Stimulated activated CD8-positive, alpha-beta memory T cell treated with anti-CD3 and anti-CD28 coated beads, Interleukin-12 subunit alpha, Interleukin-12 subunit beta, amount 100 ng/mL, for 1 hour (primary cell): ENCODE data around the gene SGIP1.
"Not testable (repeated sequence)": the region's sequence is repeated elsewhere in the genome, so short reads cannot be mapped to it uniquely, and the experiment has no call there.

Source experiments
- DNase-seq: peaks from one replicate; pipeline ENCODE4 v3.0.0-alpha.2; 2020; ENCODE audit warnings: low read depth

SGIP1 gene

DNA sequence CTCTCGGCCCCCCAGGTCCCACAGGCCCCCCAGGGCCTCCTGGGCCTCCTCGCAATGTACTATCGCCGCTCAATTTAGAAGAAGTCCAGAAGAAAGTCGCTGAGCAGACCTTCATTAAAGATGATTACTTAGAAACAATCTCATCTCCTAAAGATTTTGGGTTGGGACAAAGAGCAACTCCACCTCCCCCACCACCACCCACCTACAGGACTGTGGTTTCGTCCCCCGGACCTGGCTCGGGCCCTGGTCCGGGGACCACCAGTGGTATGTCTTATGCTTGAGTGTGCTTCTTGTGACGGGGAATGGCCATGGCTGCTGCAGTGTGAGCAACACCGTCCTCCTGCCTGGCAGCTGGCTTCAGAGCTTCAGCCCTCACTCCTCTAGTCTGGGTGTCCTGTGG lies 148.2 kb downstream of the SGIP1 start:
- DNase-seq, result no peak

DNA sequence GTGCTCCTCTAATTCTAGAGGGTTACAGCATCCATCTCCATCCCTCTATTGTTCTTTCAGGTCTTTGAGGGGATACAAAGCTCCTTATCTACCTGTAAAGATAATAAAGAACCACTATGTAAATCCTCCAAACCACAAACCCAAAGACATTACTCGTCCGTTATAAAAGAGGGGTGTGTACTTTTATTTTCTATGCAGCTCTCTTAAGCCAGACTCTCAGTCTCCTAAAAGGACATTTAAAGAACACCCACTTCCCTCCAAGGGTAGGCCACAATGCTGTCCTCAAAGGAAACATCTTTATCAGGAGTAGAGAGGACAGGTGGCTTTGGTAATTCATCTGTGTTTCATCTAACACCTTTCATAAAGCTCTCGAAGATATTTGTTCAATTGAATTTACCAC lies 150.4 kb downstream of the SGIP1 start:
- no peak for DNase-seq

DNA sequence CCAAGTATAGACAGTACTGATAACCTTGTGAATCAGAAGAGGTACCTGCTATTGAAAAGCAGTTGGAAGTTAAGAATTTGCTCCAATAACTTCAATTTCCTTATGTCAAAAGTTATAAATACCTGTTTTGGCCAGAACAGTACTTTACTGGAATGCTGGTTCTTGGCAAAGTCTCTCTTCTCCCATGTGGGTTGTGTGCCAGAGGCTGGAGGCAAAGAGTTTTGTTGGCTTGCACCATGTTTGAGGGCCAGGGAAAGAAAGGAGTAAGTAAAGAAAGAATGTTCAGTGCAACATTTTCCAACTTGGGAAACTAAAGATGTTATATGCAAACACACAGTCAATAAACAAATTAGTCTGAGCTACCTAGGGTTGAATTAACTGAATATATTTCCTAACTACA lies 151.3 kb downstream of the SGIP1 start:
- DNase-seq, result no peak

DNA sequence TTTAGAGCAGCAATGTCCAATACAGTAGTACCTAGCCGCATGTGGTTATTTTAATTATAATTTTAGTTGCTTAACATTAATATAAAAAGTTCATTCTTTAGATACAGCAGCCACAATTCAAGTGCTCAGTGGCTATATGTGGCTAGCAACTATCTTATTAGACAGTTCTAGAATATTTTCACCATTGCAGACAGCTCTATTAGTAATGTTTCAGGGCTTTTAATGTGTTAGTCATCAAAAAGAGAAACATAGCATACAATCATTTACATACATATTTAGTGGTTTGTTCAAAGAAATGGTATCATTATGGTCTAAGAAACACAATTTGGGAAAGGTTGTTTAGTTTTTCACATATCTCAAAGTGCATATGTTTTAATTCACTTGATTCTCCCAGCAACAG lies 151.7 kb downstream of the SGIP1 start:
- no peak for DNase-seq

DNA sequence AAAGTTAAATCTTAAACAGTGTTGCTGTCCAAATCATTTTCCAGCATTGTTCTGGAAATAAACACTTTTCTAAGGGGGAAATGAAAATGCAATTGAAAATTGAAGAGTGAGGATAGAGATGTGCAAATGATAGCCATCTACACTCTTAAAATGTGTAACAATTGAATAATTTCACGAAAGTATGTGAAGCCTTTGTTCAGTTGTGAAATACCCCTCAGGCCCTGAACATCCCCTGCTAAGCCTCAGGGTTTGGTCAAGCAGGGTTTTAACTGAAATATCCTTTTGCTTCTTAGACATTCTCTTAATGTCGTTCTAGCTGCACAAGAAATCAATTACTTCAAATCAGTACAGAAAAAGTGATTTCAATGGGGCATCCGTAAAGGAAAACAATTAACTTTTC lies 152.5 kb downstream of the SGIP1 start:
- DNase-seq, result no peak

DNA sequence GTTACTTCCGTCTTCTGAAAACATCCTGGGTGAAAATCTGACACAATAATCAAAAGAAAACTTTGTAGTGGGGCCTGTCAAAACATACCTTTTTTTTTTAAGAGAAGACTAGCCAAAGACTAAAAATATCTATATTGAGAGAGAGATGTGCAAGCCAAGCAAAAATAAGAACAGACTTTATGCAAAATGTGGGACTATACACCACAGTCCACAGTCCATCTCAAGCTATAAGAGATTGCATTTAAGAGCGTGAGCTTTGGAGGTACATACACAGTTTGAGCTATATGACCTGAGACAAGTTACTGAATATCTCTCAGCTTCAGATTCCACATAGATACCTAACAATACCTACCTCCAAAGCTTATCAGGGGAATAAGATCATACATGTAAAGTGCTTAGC lies 153.4 kb downstream of the SGIP1 start:
- no peak for DNase-seq

DNA sequence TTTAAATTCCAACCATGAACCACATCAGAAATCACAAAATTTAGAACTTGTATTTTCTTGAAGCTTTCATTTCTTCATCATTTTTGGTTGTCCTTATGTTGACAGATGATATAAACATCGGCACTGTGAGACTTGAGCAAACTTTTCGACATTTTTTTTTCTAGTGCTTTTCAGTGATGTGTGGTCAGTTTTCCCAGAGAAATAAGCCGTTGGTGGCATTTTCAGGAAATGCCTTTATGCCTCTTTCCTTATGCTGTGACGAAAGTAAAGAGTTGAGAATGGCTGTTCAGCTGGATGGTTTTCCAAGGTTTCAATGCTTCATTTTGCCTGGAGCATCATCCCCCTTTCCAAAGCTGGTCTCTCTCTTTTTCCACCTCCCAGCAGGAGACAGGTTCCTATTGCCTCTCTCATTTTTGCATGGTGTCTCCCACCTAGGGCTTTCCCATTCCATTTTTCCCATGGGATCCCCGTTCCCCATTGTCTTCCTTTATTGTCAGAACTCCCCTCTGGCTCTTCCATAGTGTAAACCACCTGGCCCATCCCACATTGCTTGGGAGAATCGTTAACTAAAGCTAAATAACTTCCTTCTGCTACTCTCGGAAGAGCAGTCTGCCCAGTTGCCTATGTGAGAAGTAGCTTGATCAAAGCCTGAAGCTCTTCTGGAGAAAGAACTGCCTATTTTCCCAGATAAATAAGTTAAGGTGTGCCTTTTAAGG lies 156.9 kb downstream of the SGIP1 start:
- no peak for DNase-seq

DNA sequence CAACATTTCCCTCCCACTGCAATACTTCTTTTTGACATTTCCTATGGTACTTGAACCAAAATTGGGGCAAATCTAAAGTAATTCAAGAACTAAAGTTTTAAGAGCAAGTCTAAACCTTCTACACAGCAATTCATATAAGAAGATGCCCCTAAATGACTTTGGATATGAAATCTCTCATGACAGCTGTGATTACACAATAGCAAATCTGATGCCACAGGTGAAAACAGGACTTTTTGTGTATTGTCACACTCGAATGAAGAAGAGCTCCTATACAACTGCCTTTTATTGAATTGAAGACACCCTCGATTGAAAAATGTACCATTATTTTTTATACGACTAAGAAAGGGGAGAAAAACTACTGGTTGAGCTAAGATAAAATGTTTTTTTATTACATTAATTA lies 158.7 kb downstream of the SGIP1 start:
- no peak for DNase-seq

DNA sequence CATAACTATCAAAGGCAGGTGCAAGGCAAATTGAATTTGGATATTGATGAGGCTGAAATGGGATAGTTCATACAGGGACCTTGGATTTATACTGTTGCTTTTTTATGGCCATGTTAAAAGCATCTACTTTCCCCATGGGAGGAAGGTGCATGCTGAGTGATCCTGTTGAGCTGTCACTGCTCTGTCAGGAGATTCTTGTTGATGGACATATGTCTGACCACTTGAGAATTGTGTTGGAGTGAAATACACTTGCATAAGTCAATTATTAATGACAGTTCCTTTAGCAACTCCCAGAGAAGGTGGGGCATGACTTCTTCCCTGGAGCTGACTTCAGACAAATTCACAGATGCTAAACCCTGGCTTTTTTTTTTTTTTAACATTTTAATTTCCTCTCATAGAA lies 159.9 kb downstream of the SGIP1 start:
- DNase-seq, result no peak

DNA sequence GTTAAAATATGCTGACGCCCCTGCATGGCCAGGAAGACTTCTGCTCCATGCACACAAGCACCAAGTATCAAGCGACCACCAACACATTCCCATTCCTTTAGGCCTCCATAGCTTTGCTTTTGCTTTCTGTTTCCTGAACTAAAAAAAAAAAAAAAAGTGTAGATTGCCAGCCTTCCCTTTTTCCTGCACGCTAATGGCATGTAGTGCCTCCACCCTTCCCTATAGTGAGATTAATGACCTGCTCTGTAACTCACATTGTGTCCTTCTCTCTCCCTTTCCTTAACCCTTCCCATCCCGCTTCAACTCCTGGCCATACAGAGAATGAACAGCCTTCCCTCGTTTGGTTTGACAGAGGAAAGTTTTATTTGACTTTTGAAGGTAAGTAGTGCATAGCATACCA lies 161.2 kb downstream of the SGIP1 start:
- DNase-seq, result no peak

DNA sequence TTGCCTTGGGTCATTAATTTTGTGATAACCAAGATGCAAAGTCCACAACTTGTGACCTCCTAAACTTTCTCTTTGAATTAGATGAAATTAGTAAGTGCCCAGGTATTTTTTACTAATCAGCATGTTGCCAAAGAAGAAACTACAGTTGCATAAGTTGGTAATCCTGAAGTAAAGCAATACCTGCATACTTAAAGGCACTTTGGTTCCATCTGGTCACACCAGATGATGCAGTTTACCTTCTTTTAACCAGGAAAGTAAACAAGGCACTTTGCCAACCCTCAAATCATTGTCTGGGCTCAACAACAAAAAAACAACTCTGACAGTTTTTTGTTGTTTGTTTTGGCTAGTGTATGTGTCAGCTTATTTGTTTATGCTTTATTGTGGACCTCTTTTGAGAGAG lies 162.8 kb downstream of the SGIP1 start:
- DNase-seq, result no peak

DNA sequence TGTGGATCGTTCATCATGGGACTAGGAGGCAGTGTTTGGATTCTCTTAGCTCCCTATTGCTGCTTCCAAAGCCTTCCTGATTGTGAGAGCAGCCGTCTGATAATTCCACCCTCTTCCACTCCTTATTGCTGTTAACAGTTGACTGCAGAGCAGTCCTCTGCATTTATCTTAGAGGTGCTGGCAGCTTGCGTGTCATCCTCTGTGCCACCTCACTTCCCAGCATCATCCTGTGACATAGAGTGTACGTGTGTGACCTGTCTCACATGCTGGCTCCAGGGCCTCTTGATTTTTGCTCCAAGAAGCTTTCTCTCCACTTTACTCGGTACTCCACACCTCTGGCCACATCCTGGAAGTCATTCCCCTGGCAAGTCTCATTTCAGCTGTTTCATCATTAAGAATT lies 165.3 kb downstream of the SGIP1 start:
- no peak for DNase-seq

DNA sequence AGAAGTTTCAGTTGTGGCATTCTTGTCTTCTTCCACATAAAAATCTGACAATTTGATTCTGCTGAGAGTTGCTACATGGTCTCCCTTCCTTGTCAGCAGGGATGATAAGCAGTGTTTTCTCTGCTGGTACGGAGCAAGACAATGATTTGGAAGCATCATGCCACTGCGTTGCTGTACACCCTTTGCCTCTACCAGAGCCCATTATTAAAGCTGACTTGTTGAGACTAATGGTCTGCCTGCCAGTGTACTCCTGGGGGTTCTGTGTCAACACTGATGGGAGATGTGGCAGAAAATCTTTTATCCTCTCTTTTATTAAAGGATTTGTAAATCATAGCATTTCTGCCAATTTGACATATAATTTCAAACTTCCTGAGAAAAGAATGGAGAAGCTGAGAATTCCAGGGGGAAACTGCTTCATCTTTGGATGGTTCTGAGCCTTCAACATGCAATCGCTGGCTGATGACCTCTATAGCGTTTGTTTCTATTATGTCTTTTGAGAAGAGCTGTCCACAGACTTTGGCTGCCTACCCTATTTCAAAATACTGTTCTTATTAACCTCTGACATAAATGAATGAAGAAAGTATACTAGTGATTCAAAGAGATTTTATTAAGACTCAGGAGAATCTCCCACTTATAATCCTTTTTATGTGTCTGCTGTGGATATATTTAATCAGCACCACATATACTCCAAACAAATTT lies 170.4 kb downstream of the SGIP1 start:
- DNase-seq, result no peak

DNA sequence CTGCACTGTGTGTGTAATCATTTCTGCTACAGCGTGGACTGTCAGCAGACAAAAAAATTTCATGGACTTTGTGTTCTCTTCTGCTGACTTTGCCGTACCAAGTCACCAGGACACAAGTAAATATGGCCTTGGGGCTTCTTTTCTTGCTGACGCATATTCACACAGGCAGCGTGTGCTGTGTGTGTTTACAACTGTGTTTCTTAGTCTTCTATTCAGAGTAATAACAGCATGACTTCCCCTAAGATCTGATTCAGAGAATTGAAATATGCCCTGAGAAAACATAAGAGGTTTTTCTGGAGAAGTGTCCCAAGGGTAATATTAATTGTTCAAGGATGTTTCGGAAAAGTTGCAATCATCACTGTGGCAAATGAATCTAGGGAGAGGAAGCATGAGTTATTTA lies 171.2 kb downstream of the SGIP1 start:
- no peak for DNase-seq

DNA sequence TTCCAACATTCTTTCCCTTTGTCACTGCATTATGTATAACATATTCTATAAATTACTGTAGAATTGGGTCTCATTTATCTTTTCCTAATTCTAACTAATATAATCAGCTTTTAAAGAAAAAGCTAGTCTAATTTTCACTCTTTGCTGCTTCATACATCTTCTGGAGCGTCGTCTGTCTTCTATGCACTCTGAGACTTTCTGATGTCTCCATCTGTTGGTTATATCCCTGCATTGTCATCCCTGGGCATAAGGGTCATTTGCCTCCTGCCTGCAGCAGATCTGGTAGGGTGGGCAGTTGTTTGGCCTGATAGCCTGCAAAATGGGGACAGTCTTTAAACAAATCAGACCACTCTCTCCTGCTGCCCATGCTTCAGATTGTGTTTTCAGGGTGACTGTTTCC lies 177.5 kb downstream of the SGIP1 start:
- DNase-seq, result no peak

DNA sequence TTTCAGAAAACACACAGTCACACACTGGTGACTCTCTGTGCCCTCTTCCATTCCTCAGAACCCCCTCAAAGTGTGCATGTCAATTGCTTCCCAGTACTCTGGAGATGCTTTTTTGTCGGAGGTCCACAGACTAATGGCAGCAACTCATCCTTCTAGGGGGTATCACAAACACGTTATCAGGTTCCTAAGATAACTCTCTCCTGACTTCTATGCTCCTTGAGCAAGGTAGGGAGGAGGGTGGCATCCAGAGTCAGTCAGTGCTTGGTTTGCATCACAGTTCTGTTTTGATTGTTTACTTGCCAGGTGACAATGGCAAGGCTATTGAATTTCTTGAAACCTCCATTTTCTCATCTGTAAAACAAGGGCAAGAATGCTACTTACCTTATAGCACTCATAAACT lies 178.9 kb downstream of the SGIP1 start:
- DNase-seq, result no peak

DNA sequence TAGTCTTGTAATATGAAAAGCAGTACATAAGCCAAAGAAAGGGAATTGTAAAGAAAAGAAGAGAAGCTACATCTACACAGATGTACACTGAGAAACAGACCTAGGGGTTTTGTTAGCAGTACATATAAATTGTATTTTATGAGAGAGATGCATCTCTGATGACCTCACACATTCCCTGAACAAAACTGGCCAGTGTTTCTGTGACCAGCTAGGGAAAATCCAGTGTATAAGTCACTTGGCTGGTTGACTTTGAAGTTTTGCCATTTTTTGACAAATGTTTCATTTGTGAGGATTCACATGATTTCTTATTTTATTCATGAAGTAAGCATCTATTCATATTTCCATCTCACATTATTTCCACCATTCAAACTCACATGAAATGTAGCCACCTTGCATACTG lies 190.0 kb downstream of the SGIP1 start:
- DNase-seq, result no peak

DNA sequence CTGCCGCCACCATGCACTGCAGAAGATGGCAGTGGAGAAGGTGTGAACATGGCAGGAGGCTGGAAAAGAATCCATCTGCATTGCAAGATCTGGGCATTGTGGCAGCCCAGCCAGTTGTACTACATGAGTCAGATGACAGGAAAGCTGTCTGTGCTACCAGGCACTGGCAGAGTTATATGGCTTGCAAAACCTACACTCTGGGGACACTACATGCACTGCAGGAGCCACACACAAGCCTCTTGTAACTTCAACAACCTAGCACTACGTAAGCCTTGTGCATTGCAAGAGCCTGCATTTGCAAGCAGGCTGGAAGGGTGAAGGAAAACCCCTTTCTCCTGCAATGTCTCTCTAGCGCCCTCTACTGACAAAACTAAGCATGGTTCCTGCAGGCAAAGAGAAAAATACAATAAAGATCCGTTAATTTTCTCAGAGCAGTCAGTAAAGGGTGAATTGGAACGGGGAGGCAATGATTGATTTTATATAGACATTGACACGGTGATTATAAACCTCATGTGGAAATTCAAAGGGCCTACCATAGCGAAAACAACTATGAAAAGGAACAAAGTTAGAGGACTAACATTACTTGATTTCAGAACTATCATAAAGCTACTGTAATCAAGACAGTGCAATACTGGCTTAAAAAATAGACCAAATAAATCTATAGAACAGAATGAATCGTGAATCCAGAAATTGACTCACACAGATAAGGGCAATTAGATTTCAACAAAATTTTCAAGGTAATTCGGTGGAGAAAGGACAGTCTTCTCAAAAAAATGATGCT lies 192.1 kb downstream of the SGIP1 start:
- peak; percentile 10 for DNase-seq

DNA sequence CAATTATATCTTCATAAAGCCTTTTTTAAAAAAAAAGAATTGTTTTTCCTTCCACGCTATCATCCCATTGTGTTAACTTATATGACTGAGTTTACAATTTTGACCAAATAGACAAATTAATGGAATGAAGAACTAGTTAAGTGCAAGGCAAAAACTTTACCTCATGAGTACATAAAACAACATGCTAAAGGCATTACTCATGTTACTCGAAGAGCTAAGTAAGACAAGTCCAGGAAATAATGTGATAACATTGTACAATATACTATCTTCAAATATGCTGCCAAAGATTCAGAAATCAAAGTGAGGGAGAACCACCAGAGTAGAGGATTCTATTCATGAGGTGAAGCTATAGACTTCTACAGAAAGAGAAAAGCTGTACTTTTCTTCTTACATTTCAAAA lies 194.1 kb downstream of the SGIP1 start:
- DNase-seq, result no peak

DNA sequence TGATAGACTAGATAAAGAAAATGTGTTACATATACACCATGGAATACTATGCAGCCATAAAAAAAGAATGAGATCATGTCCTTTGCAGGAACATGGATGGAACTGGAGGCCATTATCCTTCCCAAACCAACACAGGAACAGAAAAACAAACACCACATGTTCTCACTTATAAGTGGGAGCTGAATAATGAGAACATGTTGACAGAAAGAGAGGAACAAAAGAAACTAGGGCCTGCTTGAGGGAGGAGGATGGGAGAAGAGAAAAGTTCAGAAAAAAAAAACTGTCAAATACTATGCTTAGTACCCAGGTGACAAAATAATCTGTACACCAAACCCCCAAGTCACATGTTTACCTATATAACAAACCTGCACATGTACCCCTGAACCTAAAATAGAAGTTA lies 194.8 kb downstream of the SGIP1 start:
- not testable (repeated sequence) for DNase-seq

DNA sequence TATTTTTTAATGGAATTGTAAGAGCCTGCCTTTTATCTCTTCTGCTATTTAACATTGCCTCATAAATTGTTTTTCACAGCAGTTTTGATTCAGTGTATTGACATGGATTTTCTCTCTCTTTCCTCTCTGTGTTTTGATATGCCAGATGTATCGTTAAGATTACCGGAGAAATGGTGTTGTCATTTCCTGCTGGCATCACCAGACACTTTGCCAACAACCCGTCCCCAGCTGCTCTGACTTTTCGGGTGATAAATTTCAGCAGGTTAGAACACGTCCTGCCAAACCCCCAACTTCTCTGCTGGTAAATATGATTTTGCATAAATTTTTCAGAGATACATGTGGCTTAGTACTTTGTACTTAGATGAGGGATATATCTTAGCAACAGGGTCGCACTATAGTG lies 195.2 kb downstream of the SGIP1 start:
- DNase-seq, result no peak

DNA sequence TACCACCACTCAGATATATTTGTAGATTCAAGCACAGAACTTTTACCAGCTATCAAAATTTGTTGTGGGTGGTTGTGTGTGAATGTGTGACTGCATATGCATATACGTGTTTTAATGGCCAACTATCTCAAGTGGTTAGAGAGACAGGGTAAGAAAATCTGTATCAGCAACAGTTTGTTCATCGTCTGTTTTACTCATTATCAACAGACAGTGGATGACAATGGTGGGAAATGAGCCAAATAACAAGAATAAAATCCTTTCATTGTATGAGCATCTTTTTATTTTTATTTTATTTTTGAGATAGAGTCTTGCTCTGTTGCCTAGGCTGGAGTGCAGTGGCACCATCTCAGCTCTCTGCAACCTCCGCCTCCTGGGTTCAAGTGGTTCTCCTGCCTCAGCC lies 195.6 kb downstream of the SGIP1 start:
- no peak for DNase-seq

DNA sequence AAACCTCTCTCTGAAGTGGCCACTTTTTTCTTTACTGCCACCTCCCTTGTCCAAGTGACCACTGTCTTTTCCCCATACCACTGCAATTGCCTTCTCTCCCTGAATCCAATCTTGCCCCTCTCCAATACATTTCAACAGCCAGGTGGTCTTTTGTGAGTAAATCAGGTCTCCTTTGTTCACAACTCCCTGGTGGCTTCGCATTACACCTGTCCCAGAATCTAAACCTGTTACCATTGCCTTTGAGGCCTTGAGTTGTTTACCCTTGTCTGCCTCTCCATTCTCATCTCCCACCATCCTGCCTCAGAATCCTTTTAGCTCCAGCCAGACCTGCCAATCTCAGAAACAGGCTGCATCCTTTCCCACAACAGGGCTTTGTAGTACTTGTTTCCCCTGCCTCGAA lies 196.5 kb downstream of the SGIP1 start:
- DNase-seq, result no peak
